Stimulated activated CD8-positive, alpha-beta memory T cell treated with anti-CD3 and anti-CD28 coated beads, Interleukin-4, amount 100 ng/mL, for 24 hours (primary cell): Measurements from ENCODE around the gene UBE2C.

Source experiments
- DNase-seq: peaks from one replicate; pipeline ENCODE4 v3.0.0-alpha.2; 2020; ENCODE audit warnings: low read depth

UBE2C gene

GRCh38 chr20:45833030-45833882 is 20.8 kb downstream of the UBE2C start, which contains the start of gene SNX21:
SNX21 (plus strand) TSS chr20:45833799; CDS start chr20:45833920, 121 bp downstream.
- DNase-seq: no peak

- peak; percentile 16 for DNase-seq
Observed at GRCh38 chr20:45833883-45834796, 21.7 kb downstream of the UBE2C start.

DNA sequence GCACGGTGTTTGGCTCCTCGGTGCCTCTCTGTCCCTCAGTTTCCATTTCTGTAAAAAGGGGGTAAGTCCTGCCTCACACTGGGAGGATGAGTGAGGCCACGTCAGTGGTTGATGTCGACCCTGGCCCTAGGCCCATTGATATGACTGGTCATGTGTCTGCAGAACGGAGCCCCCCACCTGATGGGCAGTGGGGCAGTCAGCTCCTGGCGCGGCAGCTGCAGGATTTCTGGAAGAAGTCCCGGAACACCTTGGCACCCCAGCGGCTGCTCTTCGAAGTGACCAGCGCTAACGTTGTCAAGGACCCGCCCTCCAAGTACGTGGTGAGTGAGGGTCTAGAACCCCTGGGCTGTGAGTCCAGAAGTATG is 22.3 kb downstream of the UBE2C start:
- DNase-seq: no peak

DNA sequence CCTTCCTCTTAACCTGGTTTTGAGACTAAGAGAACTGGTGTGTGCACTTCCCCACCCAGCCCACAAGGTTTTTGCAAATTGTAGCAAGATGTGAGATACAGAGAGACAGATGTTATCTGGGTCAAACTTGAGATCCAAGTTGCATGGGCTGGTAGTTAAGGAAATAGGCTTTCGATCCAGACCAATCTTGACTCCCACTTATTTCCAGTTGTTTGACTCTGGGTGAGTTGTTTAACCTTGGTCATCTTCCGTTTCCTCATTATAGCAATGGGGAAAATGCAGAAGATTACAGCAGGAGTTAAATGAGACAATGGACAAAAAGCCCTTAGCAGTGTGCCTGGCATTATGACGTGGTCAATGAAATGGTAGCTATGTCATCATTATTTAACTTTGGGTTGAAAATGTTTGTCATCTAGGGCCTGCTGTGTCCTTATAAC is 22.9 kb downstream of the UBE2C start:
- DNase-seq: no peak

- no peak for DNase-seq
Observed at GRCh38 chr20:45835825-45836224, 23.4 kb downstream of the UBE2C start.

DNA sequence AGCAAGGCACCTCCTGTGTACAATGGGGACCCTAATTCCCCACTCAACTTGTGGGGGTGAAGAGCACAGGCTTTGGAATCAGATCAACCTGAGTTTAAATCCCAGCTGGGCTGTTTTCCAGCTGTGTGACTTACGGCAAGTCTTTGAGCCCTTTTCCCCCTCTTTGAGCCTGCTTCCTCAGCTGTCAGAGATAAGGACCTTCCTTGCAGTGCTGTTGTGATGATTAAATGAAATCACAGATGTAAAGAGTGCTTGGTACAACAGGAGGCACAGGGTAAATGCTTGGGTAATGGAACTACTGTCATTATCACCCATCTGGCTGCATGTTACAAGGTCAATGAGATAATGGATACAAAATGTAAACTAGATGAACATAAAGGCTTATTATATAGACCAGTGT is 24.4 kb downstream of the UBE2C start:
- no peak for DNase-seq

- DNase-seq: no peak
Observed at GRCh38 chr20:45840700-45841198, 28.3 kb downstream of the UBE2C start.

DNA sequence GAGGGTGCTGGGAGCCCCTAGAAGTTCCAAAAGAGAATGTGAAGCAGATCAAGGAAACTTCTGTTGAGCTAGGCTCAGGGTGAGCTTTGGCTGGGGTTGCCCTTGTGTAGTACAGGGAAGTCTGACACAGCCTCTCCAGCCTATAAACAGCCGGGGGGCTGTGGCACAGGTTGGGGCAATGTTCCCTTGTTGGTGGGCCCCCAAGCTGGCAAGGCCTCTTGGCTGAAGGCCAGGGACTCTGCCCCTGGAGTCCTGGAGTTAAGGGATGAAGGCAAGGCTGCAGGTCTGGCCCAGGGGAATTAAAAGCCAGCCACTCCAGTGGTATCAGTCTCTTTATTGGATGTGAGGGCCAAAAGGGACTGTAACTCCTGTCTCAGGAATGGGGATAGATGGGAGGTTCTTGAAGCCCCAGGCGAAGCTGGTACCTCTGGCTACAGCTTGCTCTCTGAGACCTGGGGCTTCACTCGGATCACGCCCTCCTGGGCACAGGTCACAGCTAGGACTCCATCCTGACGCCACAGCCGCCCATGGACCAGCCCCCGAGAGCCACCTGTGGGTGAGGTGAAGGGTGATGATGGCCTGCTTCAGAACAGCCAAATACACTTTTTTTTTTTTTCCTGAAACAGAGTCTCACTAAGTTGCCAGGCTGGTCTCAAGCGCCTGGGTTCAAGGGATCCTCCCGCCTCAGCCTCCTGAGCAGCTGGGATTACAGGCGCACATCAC is 29.1 kb downstream of the UBE2C start:
- DNase-seq: no peak

GRCh38 chr20:45842169-45842812 is 29.8 kb downstream of the UBE2C start:
- DNase-seq: no peak

DNA sequence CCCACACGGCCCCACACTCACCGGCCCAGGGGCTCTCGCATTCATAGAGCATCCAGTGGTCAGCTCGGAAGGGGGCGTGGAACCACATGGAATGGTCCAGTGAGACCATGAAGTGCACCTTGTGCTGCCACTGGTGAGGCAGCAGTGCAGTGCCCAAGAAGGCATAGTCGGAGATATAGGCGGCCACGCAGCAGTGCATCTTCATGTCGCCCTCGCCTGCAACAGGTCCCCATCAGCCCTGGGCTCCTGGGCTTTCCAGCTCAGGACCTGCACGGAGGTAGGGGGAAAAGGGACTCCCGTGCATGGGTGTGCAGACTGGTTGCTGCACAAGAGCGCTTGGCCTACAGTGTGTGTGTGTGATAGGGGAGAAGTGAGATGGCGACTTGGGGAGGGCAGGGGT is 31.1 kb downstream of the UBE2C start:
- DNase-seq: no peak

- DNase-seq: no peak
Observed at GRCh38 chr20:45845452-45845851, 33.0 kb downstream of the UBE2C start.

DNA sequence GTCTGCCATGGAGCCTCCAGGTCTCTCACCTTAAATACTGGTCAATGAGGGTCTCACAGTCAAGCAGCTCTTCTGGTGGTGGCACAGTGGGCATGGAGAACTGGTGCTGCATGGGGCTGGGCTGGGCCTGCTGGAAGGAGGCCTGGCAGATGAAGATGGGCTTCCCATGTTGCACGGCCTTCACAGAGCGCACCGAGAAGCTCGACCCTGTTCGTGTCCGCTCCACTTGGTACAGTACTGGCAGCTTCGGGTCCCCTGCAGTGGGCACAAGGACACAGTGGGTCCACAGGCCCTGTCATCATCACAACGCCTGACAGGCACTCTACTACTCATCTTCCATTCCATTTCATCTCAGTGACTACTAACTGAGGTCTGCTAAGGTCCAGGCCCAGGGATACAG is 36.0 kb downstream of the UBE2C start:
- no peak for DNase-seq

DNA sequence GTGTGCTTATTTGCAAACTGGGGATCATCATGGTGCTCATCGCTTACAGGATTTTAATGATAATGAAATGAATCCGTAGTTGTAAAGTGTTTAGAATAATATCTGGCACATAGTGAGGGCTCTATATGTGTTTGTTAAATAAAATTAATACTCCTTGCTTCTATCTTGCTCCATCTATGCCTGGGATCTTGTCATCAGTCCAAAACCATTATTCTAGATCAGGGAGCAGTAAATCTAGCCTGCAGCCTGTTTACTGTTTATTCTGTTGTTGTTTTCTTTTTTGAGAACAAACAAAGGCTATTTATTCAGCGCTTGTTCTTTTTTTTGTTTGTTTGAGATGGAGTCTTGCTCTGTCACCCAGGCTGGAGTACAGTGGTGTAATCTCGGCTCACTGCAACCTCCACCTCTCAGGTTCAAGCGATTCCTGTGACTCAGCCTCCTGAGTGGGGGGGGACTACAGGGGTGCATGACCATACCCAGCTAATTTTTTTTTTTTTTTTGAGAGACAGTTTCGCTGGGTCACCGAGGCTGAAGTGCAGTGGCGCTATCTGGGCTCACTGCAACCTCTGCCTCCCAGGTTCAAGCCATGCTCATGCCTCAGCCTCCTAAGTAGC is 36.6 kb downstream of the UBE2C start:
- DNase-seq: no peak

DNA sequence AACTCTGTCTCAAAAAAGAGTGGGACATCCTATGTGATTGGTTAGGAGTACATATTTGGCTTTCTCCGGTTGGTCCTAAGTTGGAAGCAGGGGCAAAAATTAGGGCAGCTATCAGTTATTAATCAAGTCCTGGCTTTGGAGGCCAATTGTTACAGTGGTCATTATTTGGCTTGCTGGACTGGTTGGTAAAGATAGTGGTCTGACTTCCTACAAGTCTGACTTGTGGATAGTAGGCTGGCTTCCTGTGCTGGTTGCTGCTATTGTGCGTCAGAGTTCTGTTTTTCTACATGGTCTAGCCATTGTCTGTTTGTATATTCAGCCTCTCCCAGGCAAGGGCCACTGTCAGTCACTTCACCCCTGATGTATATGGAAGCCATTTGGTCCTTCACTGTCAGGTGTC is 37.8 kb downstream of the UBE2C start:
- DNase-seq: no peak

DNA sequence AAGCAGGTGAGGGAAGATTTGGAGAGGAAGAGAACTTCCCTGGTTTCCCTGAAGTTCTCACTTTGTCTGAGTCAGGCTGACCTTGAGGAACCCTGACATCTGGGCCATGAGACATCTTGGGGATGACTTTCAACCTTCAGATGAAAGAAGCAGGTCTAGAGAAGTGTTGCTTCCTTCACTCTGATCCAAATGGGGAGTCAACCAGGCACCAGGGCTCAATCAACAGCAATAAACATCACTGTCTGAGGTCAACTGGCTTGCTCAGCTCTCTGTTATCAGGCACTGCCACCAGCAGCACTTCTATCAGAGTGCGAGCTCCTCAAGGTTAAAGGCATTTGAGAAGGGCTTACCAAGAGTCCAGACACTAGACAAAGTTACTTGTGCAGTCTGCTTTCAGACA is 38.5 kb downstream of the UBE2C start:
- no peak for DNase-seq

DNA sequence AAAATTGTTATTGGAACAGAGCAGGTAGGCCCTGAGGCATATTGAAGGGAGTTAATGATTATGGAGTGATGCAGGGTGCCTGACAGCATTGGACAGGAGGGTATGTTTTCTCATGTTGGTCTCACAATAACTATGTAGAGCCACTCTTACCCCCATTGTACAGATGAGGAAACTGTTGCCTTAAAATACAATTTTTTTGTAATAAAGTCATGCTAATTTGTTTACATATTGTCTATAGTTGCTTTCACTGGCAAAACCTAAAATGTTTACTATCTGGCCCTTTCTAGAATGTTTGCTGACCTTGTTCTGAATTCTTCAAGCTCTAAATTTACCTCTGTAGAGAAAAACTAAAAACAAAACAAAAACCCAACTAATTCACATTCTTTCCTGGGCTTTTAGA is 39.1 kb downstream of the UBE2C start:
- no peak for DNase-seq

DNA sequence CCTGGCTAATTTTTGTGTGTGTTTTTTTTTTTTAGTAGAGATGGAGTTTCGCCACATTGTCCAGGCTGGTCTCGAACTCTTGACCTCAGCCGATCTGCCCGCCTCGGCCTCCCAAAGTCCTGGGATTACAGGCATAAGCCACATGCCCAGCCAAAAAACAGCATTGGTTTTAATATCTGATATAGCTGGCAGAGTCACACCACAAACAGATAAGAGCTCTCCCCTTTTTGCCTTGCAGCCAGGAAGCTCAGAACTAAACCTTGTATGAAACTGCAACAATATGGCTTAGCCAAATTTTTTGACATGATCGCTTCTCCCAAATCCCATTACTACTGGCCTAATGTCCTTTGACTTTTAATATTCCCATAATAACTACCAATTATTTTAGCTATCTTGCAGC is 39.9 kb downstream of the UBE2C start:
- DNase-seq: no peak

GRCh38 chr20:45853484-45853883 is 41.0 kb downstream of the UBE2C start:
- no peak for DNase-seq

GRCh38 chr20:45857114-45857881 is 44.9 kb downstream of the UBE2C start, which contains the start of the genes ACOT8 and ZSWIM3:
ACOT8 (minus strand) TSS chr20:45857392; CDS start chr20:45857315, 77 bp downstream.
ZSWIM3 (plus strand) TSS chr20:45857614; CDS start chr20:45857826, 212 bp downstream.
- DNase-seq: peak; percentile 82

- peak; percentile 16 for DNase-seq
Observed at GRCh38 chr20:45857882-45858216, 45.4 kb downstream of the UBE2C start.
